CD4-positive, alpha-beta memory T cell (primary cell): Measurements from ENCODE around the gene GALNT17. TPM values are rescaled to one million over a fixed set of nuclear protein-coding genes. Genes with fewer than 3 reads are reported as not detected.
"Not testable (repeated sequence)": the region's sequence is repeated elsewhere in the genome, so short reads cannot be mapped to it uniquely, and the experiment has no call there.

ENCODE experiments used
- CTCF ChIA-PET: fragments of 350-600 bp; sonication (Branson Sonifier 250); formaldehyde crosslinking; loops from one replicate; lab custom pipeline; 2021; ENCODE audit warnings: inconsistent platforms; ENCODE audit not compliant: partially characterized antibody; lab: Charles Lee
- POLR2A ChIA-PET: fragments of 350-600 bp; sonication (Branson Sonifier 250); formaldehyde crosslinking; loops from one replicate; lab custom pipeline; 2021; ENCODE audit not compliant: partially characterized antibody; lab: Charles Lee
- DNase-seq, 5 donors: peaks; one replicate each; pipeline versions ENCODE4 v3.0.0 to v3.0.0-alpha.2; 2020 to 2022; ENCODE audit warnings: mixed read lengths in 1 of 5
- H3K27ac ChIP-seq: one replicate; pipeline ENCODE4 v1.7.0; 2013; ENCODE audit warnings: low read depth, low read length
- H3K27me3 ChIP-seq: 2 replicates; pipeline ENCODE4 v1.7.0; 2013; ENCODE audit warnings: mild to moderate bottlenecking, low read length, moderate library complexity; ENCODE audit not compliant: insufficient read depth
- H3K36me3 ChIP-seq: 2 replicates; pipeline ENCODE4 v1.7.0; 2013; ENCODE audit warnings: mild to moderate bottlenecking, low read length, moderate library complexity; ENCODE audit not compliant: insufficient read depth
- H3K4me1 ChIP-seq: 2 replicates; pipeline ENCODE4 v1.7.0; 2013; ENCODE audit warnings: mild to moderate bottlenecking, low read length, moderate library complexity; ENCODE audit not compliant: insufficient read depth
- H3K4me3 ChIP-seq, 2 donors: one replicate each; pipeline ENCODE4 v1.7.0; 2013; ENCODE audit warnings: low read length in 2 of 2, mild to moderate bottlenecking in 1 of 2
- H3K9me3 ChIP-seq, 2 donors: one replicate each; pipeline ENCODE4 v1.7.0; 2013; ENCODE audit warnings: low read length in 2 of 2, control low read depth in 1 of 2; ENCODE audit not compliant: control insufficient read depth in 1 of 2
- H3K27ac Mint-ChIP-seq, 7 donors: one replicate each; pipeline ENCODE4 v1.8.0; 2020 to 2021; ENCODE audit warnings: mixed read lengths in 7 of 7, mild to moderate bottlenecking in 6 of 7, inconsistent platforms in 3 of 7, moderate library complexity in 3 of 7
- H3K27me3 Mint-ChIP-seq, 2 donors: one replicate each; pipeline ENCODE4 v1.8.0; 2020 to 2021; ENCODE audit warnings: mixed read lengths in 2 of 2
- H3K36me3 Mint-ChIP-seq, 2 donors: one replicate each; pipeline ENCODE4 v1.8.0; 2020 to 2021; ENCODE audit warnings: mixed read lengths in 2 of 2, inconsistent platforms in 1 of 2, mild to moderate bottlenecking in 1 of 2
- H3K4me1 Mint-ChIP-seq, 4 donors: one replicate each; pipeline ENCODE4 v1.8.0; 2020 to 2021; ENCODE audit warnings: mixed read lengths in 4 of 4, mild to moderate bottlenecking in 1 of 4
- H3K4me3 Mint-ChIP-seq, 8 donors: one replicate each; pipeline ENCODE4 v1.8.0; 2020 to 2021; ENCODE audit warnings: mixed read lengths in 8 of 8, mild to moderate bottlenecking in 7 of 8, moderate library complexity in 6 of 8, inconsistent platforms in 3 of 8
- H3K9me3 Mint-ChIP-seq, 8 donors: one replicate each; pipeline ENCODE4 v1.8.0; 2020 to 2021; ENCODE audit warnings: mixed read lengths in 8 of 8, mild to moderate bottlenecking in 5 of 8, inconsistent platforms in 3 of 8, moderate library complexity in 1 of 8
- intact Hi-C: fragments of 100-400 bp; cut with micrococcal nuclease; formaldehyde crosslinking; loops from one replicate; pipeline ENCODE4 v1.15.1; 2023
- polyA plus RNA-seq, 2 donors: library from polyadenylated mRNA; unstranded; fragments of 300-500 nt; fragmentation: Illumina TruSeq; gene quantifications; one replicate each; pipeline ENCODE4 v1.2.3, GENCODE V29; 2021
- total RNA-seq, 2 experiments: library from RNA; stranded (reverse); gene quantifications; one replicate each; pipeline ENCODE4 v1.2.3, GENCODE V29; 2021

The GALNT17 gene
- total and polyA plus RNA-seq, 4 experiments from 2014 or later: not detected

DNA sequence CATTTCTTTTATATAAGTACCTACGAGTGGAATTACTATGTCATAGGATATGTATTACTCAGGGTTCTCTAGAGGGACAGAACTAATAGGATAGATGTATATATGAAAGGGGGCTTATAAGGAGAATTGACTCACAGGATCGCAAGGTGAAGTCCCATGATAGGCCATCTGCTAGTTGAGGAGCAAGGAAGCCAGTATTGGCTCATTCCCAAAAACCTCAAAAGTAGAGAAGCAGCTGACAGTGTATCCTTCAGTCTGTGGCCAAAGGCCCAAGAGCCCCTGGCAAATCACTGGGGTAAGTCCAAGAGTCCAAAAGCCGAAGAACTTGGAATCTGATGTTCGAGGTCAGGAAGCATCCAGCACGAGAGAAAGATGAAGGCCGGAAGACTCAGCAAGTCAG is 59.8 kb downstream of the GALNT17 start:
- H3K9me3 ChIP-seq: no peaks in the 10 kb centered on the region
- no peaks in the 10 kb centered on the region for H3K27me3 Mint-ChIP-seq
- intact Hi-C loops: no loop called here
- peaks cover 11 to 37% (median 22%) of the 10 kb centered on the region in 8 donors for H3K9me3 Mint-ChIP-seq
- ChIA-PET CTCF (no interaction called here), POLR2A (no interaction called here)
- H3K4me1 ChIP-seq: no peaks in the 10 kb centered on the region
- no peaks in the 10 kb centered on the region for H3K27me3 ChIP-seq
- DNase-seq: no peak
- no peaks in the 10 kb centered on the region for H3K36me3 ChIP-seq
- no peaks in the 10 kb centered on the region for H3K36me3 Mint-ChIP-seq
- H3K27ac ChIP-seq: no peak overlapping the region
- no peak overlapping the region for H3K27ac Mint-ChIP-seq
- no peaks in the 10 kb centered on the region for H3K4me1 Mint-ChIP-seq
- no peak overlapping the region for H3K4me3 ChIP-seq
- H3K4me3 Mint-ChIP-seq: no peak overlapping the region

DNA sequence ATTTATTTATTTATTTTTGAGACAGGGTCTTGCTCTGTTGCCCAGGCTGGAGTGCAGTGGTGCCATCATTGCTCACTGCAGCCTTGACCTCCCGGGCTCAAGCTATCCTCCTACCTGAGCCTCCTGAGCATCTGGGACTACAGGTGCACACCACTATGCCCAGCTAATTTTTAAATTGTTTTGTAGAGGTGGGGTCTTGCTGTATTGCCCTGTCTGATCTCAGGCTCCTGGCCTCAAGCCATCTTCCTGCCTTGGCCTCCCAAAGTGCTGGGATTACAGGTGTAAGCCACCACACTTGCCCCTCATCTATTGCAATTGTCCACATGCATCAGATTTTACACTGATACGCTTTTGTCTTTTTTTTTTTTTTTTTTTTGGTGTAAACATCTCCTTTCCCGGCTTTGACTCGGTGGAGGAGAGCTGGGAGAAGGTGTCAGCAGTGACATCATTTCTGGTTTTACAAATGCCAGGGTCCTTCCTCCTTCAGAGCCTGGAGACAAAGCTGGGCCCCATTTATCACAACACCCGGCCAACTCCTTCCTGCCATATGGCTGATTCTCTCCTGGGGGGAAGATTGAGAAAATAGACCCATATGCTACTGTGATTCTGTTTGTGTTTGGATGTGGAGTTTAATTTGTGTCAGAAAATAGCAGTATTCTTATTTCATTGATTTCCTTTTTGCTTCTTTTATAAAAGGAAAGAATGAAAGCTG is 61.3 kb downstream of the GALNT17 start:
- Histone ChIP-seq H3K27ac (no peak overlapping the region), H3K27me3 (no peaks in the 10 kb centered on the region), H3K4me1 (no peaks in the 10 kb centered on the region), H3K9me3 (no peaks in the 10 kb centered on the region), H3K36me3 (no peaks in the 10 kb centered on the region), H3K4me3 (no peak overlapping the region)
- intact Hi-C loops: no loop called here
- Mint-ChIP-seq H3K4me3 (no peak overlapping the region), H3K36me3 (no peaks in the 10 kb centered on the region), H3K27ac (no peak overlapping the region), H3K27me3 (no peaks in the 10 kb centered on the region), H3K4me1 (no peaks in the 10 kb centered on the region), H3K9me3 (peaks cover 11 to 35% (median 23%) of the 10 kb centered on the region in 8 donors)
- CTCF ChIA-PET: no interaction called here
- DNase-seq: no peak
- POLR2A ChIA-PET: no interaction called here

DNA sequence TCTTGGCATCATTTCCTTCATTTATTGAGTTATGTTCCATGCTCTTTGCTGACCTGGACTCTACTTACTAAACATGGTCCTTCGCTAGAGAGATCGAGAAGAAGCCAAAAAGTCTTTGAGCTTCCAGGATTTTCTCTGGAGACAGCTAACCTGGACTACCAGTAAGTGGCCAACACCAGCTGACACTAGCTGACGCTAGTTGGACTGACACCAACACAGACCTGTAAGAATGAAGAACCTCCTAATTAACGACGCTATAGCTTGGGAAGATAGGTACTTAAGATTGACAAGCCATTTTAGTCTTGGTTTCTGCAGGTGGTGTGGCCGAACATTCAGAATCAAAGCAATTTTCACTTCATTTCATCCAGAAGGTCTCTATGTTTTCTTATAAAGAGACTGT is 66.4 kb downstream of the GALNT17 start:
- Histone ChIP-seq H3K9me3 (no peaks in the 10 kb centered on the region), H3K36me3 (no peaks in the 10 kb centered on the region), H3K27ac (no peak overlapping the region), H3K4me1 (no peaks in the 10 kb centered on the region), H3K4me3 (no peak overlapping the region), H3K27me3 (no peaks in the 10 kb centered on the region)
- ChIA-PET CTCF (no interaction called here), POLR2A (no interaction called here)
- H3K4me1 Mint-ChIP-seq: no peaks in the 10 kb centered on the region
- H3K27ac Mint-ChIP-seq: no peak overlapping the region
- peaks cover 0 to 18% (median 6%) of the 10 kb centered on the region in 8 donors for H3K9me3 Mint-ChIP-seq
- H3K27me3 Mint-ChIP-seq: no peaks in the 10 kb centered on the region
- intact Hi-C loops: no loop called here
- no peak for DNase-seq
- no peaks in the 10 kb centered on the region for H3K36me3 Mint-ChIP-seq
- no peak overlapping the region for H3K4me3 Mint-ChIP-seq

DNA sequence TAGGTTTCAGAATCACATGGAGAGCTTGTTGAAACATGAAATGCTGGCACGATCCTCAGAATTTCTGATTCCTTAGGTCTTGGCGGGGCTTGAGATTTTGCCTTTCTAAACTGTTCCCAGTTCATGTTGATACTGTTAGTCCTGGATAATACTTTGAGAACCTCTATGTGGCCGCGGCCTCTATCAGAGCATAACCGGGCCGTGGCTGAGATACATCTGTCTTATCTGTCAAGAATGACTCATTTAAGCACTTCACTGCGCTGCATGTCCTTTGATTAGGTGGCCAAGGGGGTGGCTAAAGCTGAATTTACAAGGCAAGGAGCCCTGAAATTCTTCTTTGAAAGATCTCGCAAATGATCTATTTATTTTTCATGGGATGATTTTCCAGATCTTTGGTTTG is 66.9 kb downstream of the GALNT17 start:
- Mint-ChIP-seq H3K4me3 (no peak overlapping the region), H3K9me3 (peaks cover 0 to 18% (median 5%) of the 10 kb centered on the region in 8 donors), H3K36me3 (no peaks in the 10 kb centered on the region), H3K4me1 (no peaks in the 10 kb centered on the region), H3K27me3 (no peaks in the 10 kb centered on the region), H3K27ac (no peak overlapping the region)
- CTCF ChIA-PET: no interaction called here
- Histone ChIP-seq H3K4me1 (no peaks in the 10 kb centered on the region), H3K4me3 (no peak overlapping the region), H3K36me3 (no peaks in the 10 kb centered on the region), H3K9me3 (no peaks in the 10 kb centered on the region), H3K27ac (no peak overlapping the region), H3K27me3 (no peaks in the 10 kb centered on the region)
- intact Hi-C loops: no loop called here
- POLR2A ChIA-PET: no interaction called here
- DNase-seq: no peak

DNA sequence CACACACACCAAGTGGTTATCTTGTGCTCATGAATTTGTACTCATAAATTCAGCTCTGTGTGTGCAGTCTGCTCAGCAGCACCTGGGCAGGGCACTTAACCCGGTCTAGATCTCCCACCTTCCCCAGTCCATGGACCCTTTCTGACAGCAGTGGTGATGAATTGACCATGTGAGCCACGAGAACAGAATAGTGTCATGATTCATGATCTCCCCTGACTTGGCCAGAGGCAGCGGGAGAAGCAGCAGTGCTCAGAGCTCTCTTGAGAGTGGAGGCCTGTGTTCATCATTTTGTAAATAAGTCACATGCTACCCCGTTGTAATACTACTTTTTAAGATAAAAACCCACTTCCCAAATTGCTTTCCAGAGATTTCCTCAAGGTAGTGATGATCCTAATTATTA is 74.2 kb downstream of the GALNT17 start:
- Mint-ChIP-seq H3K4me1 (no peaks in the 10 kb centered on the region), H3K36me3 (no peaks in the 10 kb centered on the region), H3K4me3 (no peak overlapping the region), H3K27ac (no peak overlapping the region), H3K27me3 (no peaks in the 10 kb centered on the region), H3K9me3 (peaks cover 0 to 14% (median 8%) of the 10 kb centered on the region in 8 donors)
- Histone ChIP-seq H3K27me3 (no peaks in the 10 kb centered on the region), H3K27ac (no peak overlapping the region), H3K4me1 (no peaks in the 10 kb centered on the region), H3K4me3 (no peak overlapping the region), H3K9me3 (no peaks in the 10 kb centered on the region), H3K36me3 (no peaks in the 10 kb centered on the region)
- ChIA-PET POLR2A (no interaction called here), CTCF (no interaction called here)
- DNase-seq: no peak
- intact Hi-C loops: no loop called here

DNA sequence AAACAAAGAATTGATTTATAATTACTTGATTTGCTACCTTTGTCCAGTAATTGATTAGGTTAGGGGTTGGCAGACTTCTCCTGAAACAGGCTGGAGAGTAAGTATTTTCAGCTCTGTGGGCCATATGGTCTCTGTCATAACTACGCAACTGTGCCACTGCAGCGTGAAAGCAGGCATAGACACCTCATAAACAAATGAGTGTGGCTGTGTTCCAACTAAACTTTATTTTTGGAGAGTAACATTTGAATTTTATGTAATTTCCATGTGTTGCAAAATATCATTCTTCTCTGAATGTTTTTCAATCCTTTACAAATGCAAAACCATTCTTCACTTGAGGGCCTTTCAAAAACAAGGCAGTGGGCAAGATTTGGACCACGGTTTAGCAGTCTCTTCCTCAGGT is 76.9 kb downstream of the GALNT17 start:
- peaks cover 0 to 15% (median 11%) of the 10 kb centered on the region in 8 donors for H3K9me3 Mint-ChIP-seq
- CTCF ChIA-PET: interaction anchor here (0.7 kb wide), 1 partner anchor 85 kb away, joined by 3 read pairs; no protein-coding TSS in a partner anchor
- no peak overlapping the region for H3K4me3 Mint-ChIP-seq
- POLR2A ChIA-PET: no interaction called here
- no peak overlapping the region for H3K27ac Mint-ChIP-seq
- H3K4me1 Mint-ChIP-seq: no peaks in the 10 kb centered on the region
- Histone ChIP-seq H3K4me3 (no peak overlapping the region), H3K36me3 (no peaks in the 10 kb centered on the region), H3K27ac (no peak overlapping the region), H3K4me1 (no peaks in the 10 kb centered on the region), H3K27me3 (no peaks in the 10 kb centered on the region), H3K9me3 (no peaks in the 10 kb centered on the region)
- intact Hi-C loops: no loop called here
- no peaks in the 10 kb centered on the region for H3K36me3 Mint-ChIP-seq
- no peak for DNase-seq
- H3K27me3 Mint-ChIP-seq: no peaks in the 10 kb centered on the region

DNA sequence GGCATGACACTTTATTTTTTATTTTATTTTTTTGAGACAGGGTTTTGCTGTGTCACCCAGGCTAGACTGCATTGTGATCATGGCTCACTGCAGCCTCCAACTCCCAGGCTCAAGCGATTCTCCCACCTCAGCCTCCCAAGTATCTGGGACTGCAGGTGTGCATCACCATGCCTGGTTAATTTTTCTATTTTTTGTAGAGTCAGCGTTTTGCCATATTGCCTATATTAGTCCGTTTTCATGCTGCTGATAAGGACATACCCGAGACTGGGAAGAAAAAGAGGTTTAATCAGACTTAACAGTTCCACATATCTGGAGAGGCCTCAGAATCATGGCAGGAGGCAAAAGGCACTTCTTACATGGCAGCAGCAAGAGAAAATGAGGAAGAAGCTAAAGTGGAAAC is 77.5 kb downstream of the GALNT17 start:
- intact Hi-C loops, H3K4me3 Mint-ChIP-seq, H3K9me3 ChIP-seq, POLR2A ChIA-PET, H3K36me3 Mint-ChIP-seq, H3K4me1 ChIP-seq, H3K36me3 ChIP-seq, CTCF ChIA-PET, DNase-seq, H3K4me1 Mint-ChIP-seq, H3K4me3 ChIP-seq, H3K27me3 ChIP-seq, H3K27ac Mint-ChIP-seq, H3K27me3 Mint-ChIP-seq, H3K27ac ChIP-seq: not testable (repeated sequence)
- H3K9me3 Mint-ChIP-seq: peaks cover 0 to 20% (median 8%) of the 10 kb centered on the region in 8 donors
